ACHN (cell line): Measurements from ENCODE around the gene PPHLN1.
"Not testable (repeated sequence)": the region's sequence is repeated elsewhere in the genome, so short reads cannot be mapped to it uniquely, and the experiment has no call there.

Experiments used
- DNase-seq: peaks from one replicate; pipeline ENCODE4 v3.0.0-alpha.2; 2015
- in situ Hi-C: cut with HindIII; loops from 2 replicates; pipeline ENCODE4 v1.10.0; 2017; ENCODE audit warnings: low sequenced_read_pairs, low pct_ligation_motif_present, low pct_unique_long_range_greater_than_20kb

The PPHLN1 gene

DNA sequence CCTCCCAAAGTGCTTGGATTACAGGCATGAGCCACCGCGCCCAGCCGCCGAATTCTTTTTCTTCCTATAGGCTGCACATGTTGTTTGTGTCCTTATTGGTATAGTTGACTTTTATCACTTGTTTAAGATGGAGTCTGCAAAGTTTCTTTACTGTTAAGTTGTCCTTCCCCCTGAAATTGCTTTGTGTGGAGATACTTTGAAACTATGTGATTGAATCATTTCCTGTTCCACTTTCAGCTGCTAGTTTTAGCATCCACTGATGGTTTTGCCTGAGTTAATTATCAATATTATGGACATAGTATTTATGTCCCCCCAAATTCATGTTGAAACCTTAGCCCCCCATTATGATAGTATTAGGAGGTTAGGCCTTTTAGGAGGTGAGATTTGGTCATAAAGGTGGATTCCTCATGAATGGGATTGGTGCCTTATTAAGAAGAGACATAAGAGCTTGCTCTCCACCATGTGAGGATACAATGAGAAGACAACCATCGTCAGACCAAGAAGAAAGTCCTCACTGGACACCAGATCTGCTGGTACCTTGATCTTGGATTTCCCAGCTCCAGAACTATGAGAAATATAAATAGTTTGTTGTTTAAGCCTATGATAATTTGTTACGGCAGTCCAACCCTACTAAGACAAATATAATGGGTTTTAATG, 34.9 kb downstream of the PPHLN1 start:
- no peak for DNase-seq
- in situ Hi-C loops, result no loop called here

DNA sequence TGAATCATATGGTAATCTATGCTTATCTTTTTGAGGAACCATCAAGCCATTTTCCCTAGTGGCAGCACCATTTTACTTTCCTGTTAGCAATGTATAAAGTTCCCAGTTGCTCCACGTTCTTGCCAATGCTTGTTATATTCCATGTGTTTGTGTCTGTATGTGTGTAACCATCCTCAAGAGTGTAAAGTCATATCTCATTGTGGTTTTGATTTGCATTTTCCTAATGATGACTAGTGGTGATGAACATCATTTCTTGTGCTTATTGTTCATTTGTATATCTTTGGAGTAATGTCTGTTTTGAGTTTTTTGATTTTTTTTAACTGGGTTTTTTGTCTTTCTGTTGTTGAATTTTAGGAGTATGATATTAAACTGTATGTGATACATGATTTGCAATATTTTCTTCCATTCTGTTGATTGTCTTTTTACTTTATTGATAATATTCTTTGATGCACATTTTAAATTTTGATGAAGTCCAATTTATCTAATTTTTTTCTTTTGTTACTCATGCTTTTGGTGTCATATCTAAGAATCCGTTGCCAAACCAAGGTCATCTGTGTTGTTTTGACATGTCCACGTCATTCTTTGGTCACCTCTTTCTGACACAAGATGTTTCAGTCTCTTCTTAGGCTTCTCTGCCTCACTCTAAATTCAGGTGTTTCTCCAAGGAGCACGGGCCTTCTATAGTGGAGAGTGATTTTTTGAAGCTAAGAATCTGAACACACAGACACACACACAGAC, 36.1 kb downstream of the PPHLN1 start:
- DNase-seq, result no peak
- in situ Hi-C loops, result no loop called here

DNA sequence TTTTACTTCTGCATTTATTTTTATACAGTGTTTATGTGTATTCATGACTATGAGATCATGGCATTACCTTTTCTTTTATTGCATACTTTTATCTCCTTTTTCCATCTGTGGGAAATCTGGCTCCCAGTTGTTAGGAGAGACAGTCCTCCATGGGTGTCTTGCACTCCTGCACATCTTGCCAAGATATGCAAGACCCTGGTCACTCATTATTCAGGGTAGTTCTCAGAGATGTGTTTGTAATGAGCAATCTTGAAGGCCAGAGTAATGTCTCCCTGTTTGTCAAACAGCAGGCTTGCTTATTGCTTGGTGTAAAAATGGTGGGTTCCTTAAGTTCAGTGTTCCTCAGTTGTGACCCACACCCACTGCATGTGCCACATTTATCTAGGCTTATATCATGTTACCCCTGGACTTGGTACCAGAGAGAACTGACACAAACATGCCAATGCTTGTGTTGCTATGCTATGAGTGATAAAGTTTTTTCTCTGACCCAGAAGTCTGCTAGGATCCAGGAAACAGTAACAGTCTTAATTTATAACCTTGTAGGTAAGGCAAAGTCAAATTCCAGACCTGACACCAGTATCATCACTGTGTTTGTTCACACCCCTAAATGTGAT, 36.8 kb downstream of the PPHLN1 start:
- no peak for DNase-seq
- in situ Hi-C loops, result no loop called here

DNA sequence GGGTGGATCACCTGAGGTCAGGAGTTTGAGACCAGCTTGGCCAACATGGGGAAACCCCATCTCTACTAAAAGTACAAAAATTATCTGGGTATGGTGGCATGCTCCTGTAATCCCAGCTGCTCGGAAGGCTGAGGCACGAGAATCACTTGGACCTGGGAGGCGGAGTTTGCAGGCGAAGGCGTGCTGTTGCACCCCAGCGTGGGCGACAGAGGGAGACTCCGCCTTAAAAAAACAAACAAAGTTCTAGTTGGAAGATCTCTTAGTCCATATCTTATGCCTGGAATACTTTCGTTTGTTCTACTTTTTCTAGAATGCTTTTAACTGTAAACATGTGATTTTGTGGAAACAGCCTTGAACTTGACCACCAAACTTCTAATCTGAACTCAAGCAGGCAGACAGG, 38.7 kb downstream of the PPHLN1 start:
- no peak for DNase-seq

DNA sequence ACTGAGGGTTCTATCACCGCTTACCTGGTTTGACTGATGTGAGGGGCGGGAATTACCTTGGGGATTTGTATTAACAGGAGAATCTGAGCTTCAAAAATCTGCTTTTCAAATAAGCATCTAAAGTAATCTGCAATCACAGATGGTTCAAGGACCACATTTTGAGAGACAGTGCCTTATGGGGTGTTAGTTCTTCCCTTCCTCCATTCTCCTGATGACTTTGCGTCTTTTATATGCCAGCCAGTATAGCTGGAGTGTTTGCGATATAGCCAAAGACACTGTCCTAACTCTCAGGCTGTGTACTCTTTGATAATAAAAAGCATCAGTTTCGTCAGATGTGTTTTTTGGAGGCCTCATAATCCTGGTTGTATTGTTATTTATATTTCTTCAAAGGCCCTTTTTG, 39.5 kb downstream of the PPHLN1 start:
- no peak for DNase-seq
- in situ Hi-C loops, result no loop called here

More for the DNA sequence above, 38.7 kb downstream of the PPHLN1 start:
- in situ Hi-C loops, result no loop called here

DNA sequence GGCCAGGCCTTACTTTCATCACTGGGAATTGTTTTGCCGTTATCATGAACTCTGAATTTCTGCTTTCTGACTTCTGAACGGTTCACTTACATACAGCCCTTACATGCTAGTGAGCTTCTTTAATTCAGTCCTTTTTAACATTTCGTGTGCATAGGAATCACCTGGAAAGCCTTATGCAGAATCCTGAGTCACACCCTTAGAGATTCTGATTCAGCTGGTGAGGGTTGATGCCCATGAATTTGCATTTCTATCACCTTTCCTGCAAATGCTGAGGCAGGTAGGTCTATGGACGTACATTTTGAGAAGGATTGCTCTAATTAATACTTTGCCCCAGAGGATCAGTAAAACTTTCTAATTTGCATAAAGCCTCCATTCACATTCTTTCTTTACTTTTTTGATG, 44.0 kb downstream of the PPHLN1 start:
- no peak for DNase-seq
- in situ Hi-C loops, result no loop called here

DNA sequence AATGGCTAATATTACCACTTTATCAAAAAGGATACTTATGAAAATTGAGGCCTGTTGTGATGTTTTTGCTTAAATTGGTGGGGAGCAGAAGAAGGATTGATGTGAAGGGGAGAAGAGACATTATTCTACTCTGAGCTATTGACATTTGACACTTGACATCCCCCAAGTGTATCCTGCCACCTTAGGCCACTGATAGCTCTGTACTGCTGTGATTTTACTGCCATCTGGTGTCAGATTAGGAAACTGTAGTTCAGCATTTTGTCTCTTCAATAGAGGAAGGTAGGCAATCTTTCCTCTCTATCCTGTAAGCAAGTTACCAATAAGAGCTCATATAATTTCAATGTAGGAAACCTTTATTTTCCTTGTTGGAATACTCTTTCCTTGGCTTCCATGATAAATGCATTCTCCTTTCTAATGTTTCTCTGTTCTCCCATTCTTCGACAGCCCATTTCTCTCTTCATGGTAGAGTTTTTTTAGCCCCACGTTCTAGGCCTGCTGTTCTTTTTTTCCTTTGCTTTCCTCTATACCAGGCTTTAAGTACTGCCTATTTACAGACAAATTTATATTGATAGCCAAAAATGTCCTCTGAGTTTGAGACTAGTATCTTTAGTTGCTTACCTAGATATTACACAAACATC, 46.3 kb downstream of the PPHLN1 start:
- in situ Hi-C loops, result no loop called here
- DNase-seq, result peak; percentile 75

DNA sequence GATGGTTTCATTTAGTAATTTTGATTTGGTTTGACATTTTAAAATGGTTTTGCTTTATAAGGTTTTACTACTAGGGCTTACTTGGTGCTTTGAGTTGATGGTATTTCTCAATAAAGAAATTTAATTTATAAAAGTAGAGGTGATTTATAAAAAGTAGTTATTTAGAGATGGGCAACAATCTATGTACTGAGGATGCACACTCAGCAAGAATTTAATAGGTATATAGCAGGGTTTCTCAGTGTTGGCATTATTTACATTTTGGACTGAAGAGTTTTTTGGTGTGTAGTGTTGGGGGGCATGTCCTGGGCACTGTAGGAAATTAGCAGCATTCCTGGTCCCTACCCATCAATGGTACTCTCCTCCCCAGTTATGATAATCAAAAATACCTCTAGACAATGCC, 47.7 kb downstream of the PPHLN1 start:
- DNase-seq, result no peak
- in situ Hi-C loops, result no loop called here

DNA sequence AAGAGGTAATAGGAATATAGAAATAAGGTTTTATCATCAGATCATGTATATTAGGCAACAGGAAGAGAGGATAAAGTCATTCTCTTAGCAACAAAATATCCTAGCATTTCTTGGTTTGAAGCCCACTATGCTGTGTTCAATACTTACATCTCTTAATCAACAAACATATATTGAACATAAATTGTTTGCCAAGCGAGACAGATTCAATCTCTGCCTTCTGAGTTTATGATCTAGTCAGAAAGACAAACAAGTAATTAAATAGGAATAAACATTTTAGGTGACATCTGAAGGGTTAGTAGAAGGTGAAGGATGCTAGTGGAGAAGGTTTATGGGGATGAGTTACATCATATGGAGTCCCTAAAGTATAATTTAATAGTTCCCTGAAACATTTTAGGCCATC, 54.8 kb downstream of the PPHLN1 start:
- DNase-seq, result no peak
- in situ Hi-C loops, result no loop called here

DNA sequence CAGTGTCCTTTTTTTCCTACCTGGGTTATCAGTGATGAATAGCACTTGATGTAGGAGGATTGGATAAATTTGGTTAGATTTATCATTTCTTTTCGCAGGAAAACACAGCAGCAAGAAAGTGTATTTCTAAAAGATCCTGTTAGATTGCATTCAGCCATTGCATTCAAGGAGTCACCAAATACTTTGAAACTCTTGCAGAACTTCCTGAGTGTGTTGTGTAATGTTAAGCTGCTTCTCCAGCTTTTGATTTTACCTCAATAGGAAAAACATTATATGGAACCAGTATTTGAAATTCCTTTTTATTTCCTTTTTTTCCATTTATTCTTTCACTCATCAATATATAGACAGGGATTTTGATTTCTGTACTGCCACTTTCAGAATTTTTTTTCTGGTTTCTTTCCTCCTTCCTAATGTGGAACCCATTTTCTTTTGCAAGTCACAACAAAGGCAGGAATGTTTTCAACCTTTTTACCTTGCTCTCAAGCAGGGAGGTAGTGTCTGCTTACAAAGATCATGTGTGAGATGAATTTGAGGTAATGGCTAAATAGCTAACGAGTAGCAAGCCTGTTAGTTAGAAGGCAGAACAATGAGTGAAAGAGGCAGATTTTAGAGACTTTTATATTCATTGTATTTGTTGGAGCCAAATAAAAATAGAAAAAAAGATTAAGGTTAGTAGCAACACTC, 56.2 kb downstream of the PPHLN1 start:
- DNase-seq, result no peak
- in situ Hi-C loops, result no loop called here

DNA sequence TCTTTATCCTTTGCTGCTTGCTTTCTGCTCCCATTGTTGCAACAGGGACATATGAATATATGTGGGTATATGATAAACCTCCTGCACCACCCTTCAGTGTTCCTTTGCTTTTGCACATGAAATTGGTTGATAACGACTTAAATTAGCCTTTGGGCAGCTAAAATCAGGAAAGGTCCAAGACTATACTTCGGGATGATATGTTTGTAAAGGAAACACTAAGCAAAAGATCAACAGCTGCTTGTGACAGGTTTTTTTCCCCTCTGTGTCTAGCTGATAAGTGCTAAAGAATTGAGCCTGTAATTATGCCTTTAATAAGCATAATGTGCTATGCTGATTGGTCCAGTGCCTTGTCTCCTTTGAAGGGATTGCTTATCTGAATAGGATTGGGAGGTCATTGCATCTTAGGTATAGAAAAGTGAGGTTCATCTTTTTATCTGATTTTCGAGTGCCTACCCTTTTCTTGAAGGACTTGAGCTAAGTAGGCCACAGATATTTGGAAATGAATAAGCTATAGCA, 59.4 kb downstream of the PPHLN1 start:
- in situ Hi-C loops, result no loop called here

DNA sequence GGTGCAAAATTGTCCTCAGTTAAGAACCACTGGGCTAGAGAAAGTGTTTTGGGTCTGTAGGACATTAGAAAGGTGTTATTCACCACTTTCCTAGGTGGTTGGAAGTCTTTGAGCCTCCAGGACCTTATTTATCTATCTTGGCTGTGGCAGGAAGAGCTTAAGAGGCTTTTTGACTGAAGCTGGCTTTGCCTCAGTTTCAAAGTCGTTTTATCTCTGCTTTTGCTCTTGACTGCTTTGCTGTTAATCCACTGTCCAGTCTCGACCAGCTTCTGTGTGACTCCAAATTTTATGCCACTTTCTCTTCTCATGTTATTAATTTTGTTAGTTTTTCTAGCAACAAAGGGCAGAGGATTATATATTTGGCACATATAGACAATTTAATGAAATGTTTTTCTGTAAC, 60.3 kb downstream of the PPHLN1 start:
- no peak for DNase-seq
- in situ Hi-C loops, result no loop called here

More for the DNA sequence above, 59.4 kb downstream of the PPHLN1 start:
- no peak for DNase-seq

DNA sequence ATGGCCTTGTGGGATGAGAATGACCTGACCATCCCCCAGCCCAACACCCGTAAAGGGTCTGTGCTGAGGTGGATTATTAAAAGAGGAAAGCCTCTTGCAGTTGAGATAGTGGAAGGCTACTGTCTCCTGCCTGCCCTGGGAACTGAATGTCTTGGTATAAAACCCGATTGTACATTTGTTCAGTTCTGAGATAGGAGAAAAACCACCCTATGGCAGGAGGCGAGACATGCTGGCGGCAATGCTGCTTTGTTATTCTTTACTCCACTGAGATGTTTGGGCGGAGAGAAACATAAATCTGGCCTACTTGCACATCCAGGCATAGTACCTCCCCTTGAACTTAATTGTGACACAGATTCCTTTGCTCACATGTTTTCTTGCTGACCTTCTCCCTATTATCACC, 62.1 kb downstream of the PPHLN1 start:
- DNase-seq, in situ Hi-C loops: not testable (repeated sequence)

DNA sequence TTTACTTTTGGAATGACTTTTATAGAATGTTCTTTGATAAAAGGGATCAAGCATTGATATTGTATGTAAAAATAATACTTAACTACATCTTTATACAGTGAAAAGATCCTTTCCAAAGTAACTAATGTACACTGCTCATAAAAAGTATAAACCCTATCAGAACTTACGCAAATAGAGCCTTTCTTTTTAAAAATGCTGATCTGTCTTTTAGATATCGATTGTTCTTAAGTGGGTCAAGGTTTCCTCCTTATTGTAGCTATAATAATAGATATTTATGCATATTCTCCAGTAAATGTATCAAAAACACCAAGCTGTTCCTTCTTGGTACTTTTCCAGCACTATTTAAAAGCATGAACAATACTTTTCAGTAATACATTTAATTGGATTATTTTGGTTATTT, 68.5 kb downstream of the PPHLN1 start:
- no peak for DNase-seq
- in situ Hi-C loops, result no loop called here

DNA sequence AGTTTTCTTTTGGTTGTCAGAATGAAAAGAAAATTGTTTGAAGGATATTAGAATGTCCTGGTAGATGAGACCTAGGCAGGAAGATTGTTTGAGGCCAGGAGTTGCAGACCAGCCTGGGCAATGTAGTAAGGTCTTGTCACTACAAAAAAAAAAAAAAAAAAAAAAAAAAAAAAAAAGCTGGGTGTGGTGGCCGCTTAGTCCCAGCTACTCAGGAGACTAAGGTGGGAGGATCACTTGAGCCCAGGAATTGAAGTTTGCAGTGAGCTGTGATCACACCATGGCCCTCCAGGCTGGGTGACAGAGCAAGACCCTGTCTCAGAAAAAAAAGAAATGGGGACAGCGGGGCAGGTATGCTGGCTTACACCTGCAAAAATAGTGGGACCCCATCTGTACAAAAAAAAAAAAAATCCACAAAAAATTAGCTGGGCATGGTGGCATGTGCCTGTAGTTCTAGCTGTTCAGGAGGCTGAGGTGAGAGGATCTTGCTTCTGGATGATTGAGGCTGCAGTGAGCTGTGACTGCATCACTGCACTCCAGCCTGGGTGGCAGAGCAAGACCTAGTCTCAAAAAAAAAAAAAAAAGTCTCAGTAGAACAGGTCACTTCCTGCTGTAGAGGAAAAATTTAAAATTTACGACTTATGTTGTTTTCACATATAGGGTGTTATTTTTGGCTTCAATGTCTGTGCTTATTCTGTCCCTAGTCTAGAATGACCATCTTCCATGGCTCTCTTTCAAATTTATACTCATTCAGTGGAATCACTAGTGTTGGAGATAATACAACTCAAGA, 70.7 kb downstream of the PPHLN1 start:
- DNase-seq, result no peak
- in situ Hi-C loops, result no loop called here

DNA sequence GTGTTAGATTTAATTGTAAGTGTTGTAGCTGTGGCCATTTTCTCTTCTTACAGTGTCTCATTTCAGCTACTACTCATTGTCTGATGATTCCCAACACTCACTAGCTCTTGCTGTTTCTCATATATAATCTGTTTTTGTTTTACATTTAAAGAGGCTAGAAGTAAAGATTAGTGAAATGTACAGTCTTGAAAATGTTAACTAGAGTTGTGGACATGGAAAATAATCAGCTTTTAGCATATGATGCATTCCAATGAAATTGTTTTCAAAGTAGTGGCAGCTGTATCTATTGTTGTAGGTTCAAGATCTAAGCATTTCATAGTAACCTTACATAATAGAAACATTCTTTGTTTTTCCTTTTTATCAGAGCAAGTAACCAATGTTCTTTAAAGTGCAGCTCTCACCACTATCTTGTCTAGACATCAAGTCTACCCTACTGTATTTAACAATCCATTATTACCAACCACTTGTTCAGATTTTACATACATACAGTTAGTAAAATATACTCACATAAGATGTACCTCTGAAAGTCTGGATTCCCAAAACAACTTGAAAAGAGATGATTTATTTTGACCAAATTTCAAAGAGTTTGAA, 76.9 kb downstream of the PPHLN1 start:
- in situ Hi-C loops, result no loop called here
- DNase-seq, result no peak

DNA sequence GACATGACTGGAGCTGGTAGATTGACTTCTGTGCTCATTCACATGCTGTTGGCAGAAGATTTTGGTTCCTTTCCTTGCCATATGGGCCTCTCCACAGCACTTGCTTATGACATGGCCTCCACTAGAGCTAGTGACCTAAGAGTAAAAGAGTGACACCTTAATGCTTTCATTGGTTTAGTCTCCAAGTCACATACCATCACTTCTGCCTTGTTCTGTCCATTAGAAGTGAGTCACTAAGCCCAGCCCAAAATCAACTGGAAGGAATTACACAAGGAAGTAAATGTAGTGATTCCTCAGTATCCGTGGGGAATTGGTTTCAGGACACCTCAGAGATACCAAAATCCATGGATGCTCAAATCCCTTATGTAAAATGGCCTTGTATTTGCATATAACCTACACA, 81.3 kb downstream of the PPHLN1 start:
- in situ Hi-C loops, result no loop called here
- no peak for DNase-seq

DNA sequence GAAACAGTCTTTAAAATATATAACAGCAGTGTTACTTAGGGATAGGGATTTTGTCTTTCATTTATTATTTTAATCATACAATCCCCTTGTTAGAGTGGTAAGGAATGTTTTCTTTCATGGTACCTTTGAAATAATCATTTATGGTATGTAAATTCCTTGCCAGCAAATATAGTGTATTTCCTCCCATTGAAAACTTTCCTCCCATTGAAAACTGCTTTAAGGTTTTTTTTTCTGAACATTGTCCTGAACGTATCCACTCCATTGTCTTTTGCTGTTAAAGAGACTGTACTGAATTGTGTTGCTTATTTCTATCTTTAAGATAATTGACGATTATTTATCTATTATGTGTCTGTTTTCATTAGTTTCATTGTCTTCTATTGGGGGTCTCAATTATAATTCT, 83.5 kb downstream of the PPHLN1 start:
- in situ Hi-C loops, result no loop called here
- no peak for DNase-seq
